Stimulated activated CD4-positive, alpha-beta T cell treated with anti-CD3 and anti-CD28 coated beads, Interleukin-4, amount 100 ng/mL, for 24 hours (primary cell): ENCODE results near the gene SIAH3.

Source experiments
- DNase-seq: peaks from one replicate; pipeline ENCODE4 v3.0.0-alpha.2; 2020

The SIAH3 gene

GRCh38 chr13:45861322-45861721 lies 9.8 kb upstream of the SIAH3 start:
- DNase-seq, result no peak

DNA sequence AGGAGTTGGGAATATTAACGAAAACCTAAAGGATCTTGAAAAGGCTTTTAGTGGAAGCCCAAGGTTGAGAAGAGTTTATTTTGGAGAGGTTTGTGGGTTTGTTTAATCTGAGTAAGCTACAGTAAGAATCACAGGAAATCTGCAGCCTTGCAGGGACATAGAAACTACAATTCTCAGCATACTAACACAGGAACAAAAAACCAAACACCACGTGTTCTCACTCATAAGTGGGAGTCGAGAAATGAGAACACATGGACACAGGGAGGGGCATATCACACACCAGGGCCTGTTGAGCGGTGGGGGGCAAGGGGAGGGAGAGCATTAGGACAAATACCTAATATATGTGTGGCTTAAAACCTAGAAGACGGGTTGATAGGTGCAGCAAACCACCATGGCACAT lies 8.7 kb upstream of the SIAH3 start:
- DNase-seq, result no peak

GRCh38 chr13:45859705-45860104 lies 8.2 kb upstream of the SIAH3 start:
- DNase-seq, result no peak

DNA sequence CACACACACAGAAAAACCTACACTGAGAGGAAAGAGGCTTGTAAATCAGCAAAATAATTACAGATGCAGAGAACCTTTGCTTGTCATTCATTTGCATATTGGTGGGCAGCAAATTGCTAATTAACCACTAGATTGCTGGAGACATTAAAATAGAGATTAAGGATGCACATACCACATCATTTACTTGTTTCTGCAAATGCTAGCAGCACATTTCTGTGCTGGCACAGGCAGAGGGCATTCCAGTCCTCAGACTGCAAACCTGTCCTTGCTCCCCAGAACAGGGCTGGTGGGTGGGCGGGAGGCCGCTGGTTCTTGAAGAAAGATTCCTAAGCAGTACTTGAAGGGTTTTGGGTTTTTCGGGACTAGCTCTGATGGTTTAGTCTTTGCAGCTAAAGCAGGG lies 941 bp upstream of the SIAH3 start:
- no peak for DNase-seq

DNA sequence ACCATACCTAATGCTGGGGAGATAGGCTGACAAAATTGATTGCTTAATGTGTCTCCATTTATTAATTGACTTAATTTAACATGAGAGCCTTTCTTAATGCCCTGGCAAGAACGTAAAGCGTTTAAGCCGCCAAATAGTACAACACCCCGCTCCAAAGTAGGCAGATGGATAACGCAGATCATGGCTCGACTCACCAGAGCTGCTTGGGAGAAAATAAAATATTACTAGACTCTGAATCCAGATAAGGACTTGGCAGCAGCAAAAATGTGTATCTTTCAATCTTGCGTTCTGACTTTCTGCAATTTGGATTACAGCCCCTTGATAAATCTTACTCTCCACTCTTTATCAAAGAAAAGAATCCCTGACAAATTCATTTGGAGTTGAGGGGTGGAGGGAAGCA lies 403 bp upstream of the SIAH3 start:
- DNase-seq, result no peak

DNA sequence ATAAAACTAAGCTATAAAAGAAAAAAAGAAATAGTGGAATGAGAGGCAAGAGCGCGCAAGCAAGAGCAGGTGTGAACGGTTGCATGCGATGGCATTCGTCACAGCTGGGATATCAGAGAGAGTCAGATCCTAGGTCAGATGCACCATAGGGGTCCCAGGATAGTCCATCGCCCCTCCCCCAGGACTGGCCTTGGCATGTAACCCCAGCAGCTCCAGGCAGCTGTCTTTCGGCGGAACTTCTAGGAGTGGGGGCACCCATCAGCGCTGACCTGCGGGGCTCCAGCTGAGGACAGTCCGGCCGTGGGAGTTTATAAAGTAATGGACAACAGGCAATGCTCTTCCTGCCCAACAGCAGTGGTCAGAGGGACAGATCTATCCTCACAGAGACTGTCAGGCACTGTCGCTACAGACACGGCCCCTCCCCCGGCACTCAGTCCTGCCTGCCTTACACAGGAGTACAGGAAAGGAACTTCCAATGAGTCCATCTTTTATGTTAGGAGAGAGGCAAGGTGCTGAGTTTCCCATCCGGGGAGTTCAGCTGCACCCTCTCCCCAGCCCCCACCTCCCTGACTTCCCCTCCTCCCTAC lies 1.4 kb downstream of the SIAH3 start:
- peak; percentile 5 for DNase-seq

DNA sequence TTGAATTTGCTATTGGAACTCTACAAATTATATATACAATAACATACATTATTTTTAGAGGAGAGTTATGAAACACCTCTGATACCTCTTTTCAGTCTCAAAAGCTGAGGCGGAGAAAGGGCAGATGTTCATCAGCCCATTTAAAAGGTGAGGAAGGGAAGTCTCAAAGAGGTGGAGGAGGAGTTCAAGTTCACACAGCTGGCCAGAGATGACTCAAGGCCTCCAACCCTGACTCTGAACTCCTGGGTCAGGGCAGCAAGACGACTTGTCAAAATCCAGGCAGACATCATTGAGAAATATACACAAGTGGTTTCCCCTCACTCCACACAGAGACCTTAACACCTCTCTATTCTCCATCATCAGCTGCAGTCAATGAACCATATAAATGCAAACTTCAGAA lies 2.1 kb downstream of the SIAH3 start:
- DNase-seq, result no peak

GRCh38 chr13:45847554-45848224 lies 3.9 kb downstream of the SIAH3 start:
- DNase-seq, result peak; percentile 18

- DNase-seq, result no peak
Observed at GRCh38 chr13:45846681-45847080, 4.9 kb downstream of the SIAH3 start.

GRCh38 chr13:45838171-45838745 lies 13.3 kb downstream of the SIAH3 start:
- no peak for DNase-seq

DNA sequence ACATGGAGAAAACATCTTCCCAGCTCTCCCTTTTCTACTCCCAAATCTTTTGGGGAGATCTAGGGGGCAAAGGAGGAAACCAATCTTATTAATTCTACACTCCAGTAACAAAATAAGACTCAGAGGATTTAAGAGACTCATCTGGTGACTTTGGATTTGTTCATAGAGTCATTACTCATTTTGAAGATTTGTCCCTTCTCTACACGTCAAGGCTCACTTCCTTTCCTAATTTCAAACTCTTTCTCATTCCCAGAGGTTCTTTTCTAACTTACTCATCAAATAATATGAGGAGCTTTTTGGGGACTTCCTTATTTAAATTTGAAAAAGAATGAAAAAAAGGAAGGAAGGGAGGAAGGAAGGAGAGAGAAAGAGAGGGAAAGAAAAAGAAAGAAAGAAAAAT lies 14.4 kb downstream of the SIAH3 start:
- DNase-seq, result no peak

- no peak for DNase-seq
Observed at GRCh38 chr13:45834411-45834994, 17.1 kb downstream of the SIAH3 start.

DNA sequence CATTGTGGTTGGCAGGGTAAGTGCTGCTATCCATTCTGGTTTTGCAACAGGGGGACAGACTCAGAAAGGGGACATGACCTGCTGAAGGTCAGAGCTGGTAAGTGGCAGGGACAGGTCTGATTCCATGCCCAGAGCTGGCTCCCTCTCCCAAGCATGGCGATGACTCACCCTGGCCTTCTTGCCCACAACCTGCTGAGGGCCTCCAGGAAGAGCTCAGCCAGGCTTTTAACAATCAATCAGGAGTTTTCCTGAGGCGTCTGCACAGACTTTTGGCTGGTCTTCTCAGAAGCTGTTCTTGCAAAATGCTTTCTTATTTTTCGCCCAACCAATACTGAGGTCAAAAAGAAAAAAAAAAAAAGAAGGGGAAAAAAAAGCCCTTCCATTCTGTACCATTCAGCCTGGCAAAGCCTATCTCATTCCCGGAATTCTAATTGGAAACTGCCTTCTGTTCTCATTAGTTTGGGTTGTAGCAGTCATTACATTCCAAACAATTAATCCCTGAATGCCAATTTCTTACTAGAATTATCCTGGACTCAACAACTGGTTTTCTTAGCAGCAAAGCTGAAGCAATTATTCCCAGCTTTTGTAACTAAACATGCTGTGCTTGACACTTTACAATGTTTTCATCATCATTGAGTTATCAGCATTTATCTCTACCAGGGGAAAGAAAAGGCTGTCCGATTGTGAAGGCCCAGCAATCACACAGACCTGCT lies 17.7 kb downstream of the SIAH3 start:
- DNase-seq, result no peak

- DNase-seq, result no peak
Observed at GRCh38 chr13:45833242-45833641, 18.3 kb downstream of the SIAH3 start.

DNA sequence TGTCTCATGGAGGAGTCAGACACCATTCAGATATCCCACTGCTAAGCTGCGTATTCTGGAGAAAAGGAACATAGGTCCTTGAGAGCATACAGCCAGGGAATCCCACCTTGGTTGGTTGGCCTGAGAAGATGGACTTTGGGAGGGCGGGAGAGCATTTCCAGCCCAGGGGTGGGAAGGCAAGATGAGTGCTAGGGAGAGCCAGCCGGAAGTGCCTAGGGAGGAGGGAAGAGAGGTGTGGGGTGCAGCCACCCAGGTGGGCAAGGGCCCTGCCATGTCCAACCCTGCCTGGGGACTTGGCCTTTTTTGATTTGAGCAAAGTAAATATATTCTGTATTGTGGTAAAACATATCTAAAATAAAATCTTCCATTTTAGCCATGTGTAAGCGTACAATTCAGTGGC lies 19.7 kb downstream of the SIAH3 start:
- no peak for DNase-seq

DNA sequence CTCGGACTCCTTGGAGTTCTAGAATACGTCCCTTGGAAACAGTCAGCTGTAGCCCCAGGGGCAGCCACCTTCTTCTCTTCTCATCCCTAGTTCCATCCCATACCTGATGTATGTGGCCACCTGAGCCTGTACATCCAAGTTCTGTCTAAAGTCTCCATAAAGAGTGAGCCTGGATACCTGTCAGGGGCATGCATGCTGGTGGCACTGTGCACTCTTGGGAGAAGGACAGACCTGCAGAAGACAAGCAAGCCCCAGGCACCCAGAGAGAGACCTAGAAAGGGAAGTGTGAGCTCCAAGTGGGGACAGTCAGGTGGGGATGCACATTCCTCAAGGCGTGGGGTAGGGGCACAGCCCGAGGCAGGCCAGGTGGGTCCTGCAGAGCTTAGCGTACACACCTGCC lies 21.4 kb downstream of the SIAH3 start:
- no peak for DNase-seq

GRCh38 chr13:45828256-45828968 lies 23.1 kb downstream of the SIAH3 start:
- no peak for DNase-seq

- no peak for DNase-seq
Observed at GRCh38 chr13:45827318-45827717, 24.2 kb downstream of the SIAH3 start.

GRCh38 chr13:45826731-45827130 lies 24.8 kb downstream of the SIAH3 start:
- DNase-seq, result no peak

- DNase-seq, result no peak
Observed at GRCh38 chr13:45825387-45825650, 26.2 kb downstream of the SIAH3 start.

GRCh38 chr13:45823583-45823982 lies 28.0 kb downstream of the SIAH3 start:
- no peak for DNase-seq

GRCh38 chr13:45821811-45822210 lies 29.7 kb downstream of the SIAH3 start:
- no peak for DNase-seq

DNA sequence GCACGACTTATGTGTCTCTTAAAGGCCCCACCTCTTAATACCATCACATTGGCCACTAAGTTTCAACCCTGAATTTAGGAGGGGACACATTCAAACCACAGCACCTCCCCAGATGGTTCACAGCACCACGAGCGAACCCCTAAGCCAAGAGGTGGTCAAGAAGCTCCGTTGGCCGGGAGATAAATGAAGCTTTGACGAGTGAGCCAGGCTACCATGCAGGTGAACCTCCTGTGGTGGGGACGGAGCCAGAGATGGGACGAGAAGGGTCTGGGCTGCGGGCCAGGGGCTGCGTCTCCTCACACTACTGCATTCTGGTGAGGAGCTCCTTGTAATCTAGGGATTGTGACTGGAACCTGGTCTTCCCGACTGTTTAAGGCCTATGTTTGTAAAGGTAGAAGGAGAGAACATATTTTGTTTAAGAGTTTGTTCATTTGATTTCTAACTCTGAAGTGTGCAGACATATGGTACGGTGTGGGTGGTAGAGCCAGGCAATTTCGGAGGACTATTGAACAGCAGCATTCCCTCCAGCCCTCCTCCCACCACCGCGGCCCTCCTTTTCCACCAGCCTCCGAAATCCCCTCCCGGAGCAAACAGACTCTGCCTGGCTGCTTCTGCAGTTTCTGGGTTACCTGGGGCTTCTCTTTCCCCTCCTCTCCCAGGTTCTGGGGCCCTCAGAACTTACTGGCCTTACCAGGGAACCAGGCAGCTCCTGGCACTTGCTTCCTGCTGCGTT lies 31.3 kb downstream of the SIAH3 start:
- no peak for DNase-seq
